ENCODE results near the gene SLC50A1. TPM values are rescaled to one million over a fixed set of nuclear protein-coding genes. Genes with fewer than 3 reads are reported as not detected.
A peak's percentile ranks its signal among the peaks of the same experiment; 100 is the strongest.

SLC50A1 gene
- total RNA-seq, 1 experiment from 2014 or later: 24.9 TPM

DNA sequence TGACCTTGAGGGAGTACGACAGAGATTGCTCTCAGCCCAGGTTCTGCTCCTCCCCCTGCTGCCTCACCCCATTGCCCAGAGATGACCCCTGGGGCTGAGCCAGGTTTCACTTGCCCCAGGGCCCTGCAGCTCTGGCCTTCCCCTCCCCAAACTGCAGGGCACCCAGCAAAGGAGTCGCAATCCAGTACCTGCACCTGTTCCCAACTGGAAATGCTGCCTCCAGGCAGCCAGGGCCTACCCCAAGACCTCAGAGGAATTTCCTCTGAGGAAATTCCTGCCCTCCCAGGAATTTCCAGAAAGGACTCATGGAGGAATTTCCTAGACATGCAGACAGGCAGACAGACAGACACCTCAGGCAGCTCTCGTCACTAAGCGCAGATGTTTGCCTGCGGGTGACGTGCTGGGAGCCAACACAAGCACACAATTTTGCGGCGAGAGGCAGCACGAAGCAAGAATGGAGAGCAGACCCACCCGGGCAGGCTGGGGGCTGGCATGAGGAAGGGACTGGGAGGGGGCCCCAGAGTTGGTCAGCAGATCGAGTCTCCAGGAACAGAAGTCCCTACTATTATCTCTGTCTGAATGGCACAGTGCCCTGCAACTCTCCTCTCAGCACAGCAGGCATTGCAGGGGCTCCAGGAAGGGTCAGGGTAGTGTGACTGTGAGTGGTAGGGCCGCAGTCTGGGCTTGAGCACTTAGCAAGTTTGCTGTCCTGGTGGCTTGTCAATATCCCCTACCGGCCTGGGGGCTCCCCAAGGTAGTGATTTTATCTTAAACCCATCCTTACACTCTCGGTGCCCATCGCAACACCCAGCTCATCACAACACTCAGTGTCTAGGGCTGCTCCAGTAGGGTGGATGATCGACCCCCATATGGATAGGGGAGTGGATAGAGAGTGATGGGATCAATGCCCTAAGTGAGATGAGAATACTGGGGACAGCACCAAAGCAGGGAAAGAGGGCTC is 10.9 kb upstream of the SLC50A1 start:
- H3K27me3 Mint-ChIP-seq (ENCODE audit: low read depth): peaks cover 92% of the 10 kb centered on the region
- no peak overlapping the region for H3K4me2 ChIP-seq (ENCODE audit: insufficient read depth, insufficient read length, low read length)

More for the DNA sequence above, 10.9 kb upstream of the SLC50A1 start:
- Mint-ChIP-seq H3K4me1 (peaks cover 37 to 54% of the 10 kb centered on the region in 2 experiments), H3K9me3 (no peaks in the 10 kb centered on the region; a peak in 1 of 5 replicates), H3K4me3 (peak overlapping the region in 1 of 2 experiments; percentile 61; a peak in 1 of 5 replicates), H3K27ac (peak overlapping the region in 2 of 3 experiments; percentile 20 to 73; a peak in 1 of 7 replicates), H3K36me3 (ENCODE audit: insufficient read depth in 1 of 3, low read depth in 3 of 3) (no peaks in the 10 kb centered on the region; a peak in 1 of 7 replicates)
- no CpG with 5 or more reads among the region's 16 CpGs for WGBS (ENCODE audit: extremely low coverage, insufficient read length, low lambda C conversion rate)
- Histone ChIP-seq H2AK5ac (ENCODE audit: insufficient read length, low read length) (no peak overlapping the region), H4K5ac (ENCODE audit: insufficient read length, low read depth, low read length) (no peak overlapping the region), H2BK20ac (ENCODE audit: low read depth, low read length, poor library complexity, severe bottlenecking) (no peak overlapping the region), H3K79me1 (ENCODE audit: insufficient read depth, low read depth, low read length, poor library complexity, severe bottlenecking) (no peaks in the 10 kb centered on the region), H3K14ac (ENCODE audit: insufficient read depth, low read length) (no peak overlapping the region), H3K9ac (ENCODE audit: extremely low read depth, insufficient read length, low read length) (no peak overlapping the region), H3K27me3 (ENCODE audit: insufficient read depth, low read length) (peaks cover 34% of the 10 kb centered on the region; the same call in 1 of the 2 replicates), H3K4ac (ENCODE audit: low read depth, low read length) (no peak overlapping the region), H3K23me2 (ENCODE audit: insufficient read length, low read depth, low read length, poor library complexity, severe bottlenecking) (peaks cover 23% of the 10 kb centered on the region), H4K8ac (replicated peaks; ENCODE audit: insufficient read length, low read depth, low read length) (no peak overlapping the region), H3K9me3 (ENCODE audit: control insufficient read depth, low read depth, low read length) (no peaks in the 10 kb centered on the region), H2AFZ (ENCODE audit: low read length) (no peak overlapping the region), H3K23ac (ENCODE audit: insufficient read length, low read depth, low read length) (no peak overlapping the region), H2BK12ac (ENCODE audit: insufficient read length, low read depth, low read length) (no peak overlapping the region), H2BK120ac (ENCODE audit: low read depth, low read length, poor library complexity, severe bottlenecking) (no peak overlapping the region), H4K20me1 (ENCODE audit: control insufficient read depth, insufficient read depth, insufficient read length) (peaks cover 2% of the 10 kb centered on the region), H3K18ac (ENCODE audit: insufficient read length, low read depth, low read length) (no peak overlapping the region), H3K27ac (ENCODE audit: insufficient read length, low read depth, low read length) (no peak overlapping the region), H2BK15ac (ENCODE audit: low read depth, low read length) (no peak overlapping the region), H3K56ac (ENCODE audit: insufficient read length, low read depth, low read length) (no peak overlapping the region), H2BK5ac (ENCODE audit: insufficient read length, low read length) (no peak overlapping the region), H4K91ac (ENCODE audit: insufficient read length, low read depth, low read length) (no peak overlapping the region), H3K4me1 (ENCODE audit: insufficient read depth, low read length) (no peaks in the 10 kb centered on the region; the same call in 1 of the 2 replicates), H3K79me2 (ENCODE audit: insufficient read depth, low read length) (no peaks in the 10 kb centered on the region), H3T11ph (ENCODE audit: low read length) (no peak overlapping the region)
- DNase-seq: peak; percentile 51
- TF ChIP-seq, protein P1, sequence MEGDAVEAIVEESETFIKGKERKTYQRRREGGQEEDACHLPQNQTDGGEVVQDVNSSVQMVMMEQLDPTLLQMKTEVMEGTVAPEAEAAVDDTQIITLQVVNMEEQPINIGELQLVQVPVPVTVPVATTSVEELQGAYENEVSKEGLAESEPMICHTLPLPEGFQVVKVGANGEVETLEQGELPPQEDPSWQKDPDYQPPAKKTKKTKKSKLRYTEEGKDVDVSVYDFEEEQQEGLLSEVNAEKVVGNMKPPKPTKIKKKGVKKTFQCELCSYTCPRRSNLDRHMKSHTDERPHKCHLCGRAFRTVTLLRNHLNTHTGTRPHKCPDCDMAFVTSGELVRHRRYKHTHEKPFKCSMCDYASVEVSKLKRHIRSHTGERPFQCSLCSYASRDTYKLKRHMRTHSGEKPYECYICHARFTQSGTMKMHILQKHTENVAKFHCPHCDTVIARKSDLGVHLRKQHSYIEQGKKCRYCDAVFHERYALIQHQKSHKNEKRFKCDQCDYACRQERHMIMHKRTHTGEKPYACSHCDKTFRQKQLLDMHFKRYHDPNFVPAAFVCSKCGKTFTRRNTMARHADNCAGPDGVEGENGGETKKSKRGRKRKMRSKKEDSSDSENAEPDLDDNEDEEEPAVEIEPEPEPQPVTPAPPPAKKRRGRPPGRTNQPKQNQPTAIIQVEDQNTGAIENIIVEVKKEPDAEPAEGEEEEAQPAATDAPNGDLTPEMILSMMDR (conservative IDR thresholded peaks at IDR 0.05): no peak
